Measurements from ENCODE around the gene PRKCA. TPM values are rescaled to one million over a fixed set of nuclear protein-coding genes. Genes with fewer than 3 reads are reported as not detected.

PRKCA gene
- total RNA-seq, 6 experiments from 2014 or later: 81.2 to 106 (median 92.9) TPM

DNA sequence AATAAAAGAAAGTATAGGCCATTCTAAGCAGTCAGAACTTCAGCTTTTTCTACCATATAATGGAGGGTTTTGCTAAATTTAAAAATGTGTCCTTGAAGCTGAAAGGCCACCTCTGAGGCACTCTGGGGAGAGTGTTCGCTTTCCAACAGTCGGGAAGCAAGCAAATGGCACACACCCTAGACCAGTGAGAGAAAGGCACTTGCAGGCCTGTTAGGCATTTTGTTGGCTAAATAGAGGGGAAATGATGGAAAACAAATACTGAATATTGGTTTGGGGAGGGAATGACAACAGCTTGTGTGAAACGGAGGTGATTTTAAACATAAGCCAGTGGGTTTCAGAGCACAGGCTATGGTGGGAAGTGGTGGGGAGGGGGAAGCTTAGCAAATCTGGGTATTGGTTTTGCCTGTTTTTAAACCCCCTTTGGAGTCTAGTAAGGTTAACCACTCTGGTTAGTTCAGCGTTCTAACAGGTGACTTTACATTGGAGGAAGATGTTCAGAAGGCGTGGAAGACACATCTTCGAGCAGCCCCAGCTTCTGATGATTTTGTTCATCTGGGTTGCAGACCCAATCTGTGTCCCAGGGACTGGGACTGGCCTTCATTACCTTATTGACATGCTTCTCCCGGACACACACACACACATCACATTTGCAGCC is 90.5 kb downstream of the PRKCA start:
- no peaks in the 10 kb centered on the region for H3K9me3 Mint-ChIP-seq
- H3K4me1 Mint-ChIP-seq (ENCODE audit: low read depth): peaks cover 31% of the 10 kb centered on the region
- H3K27me3 Mint-ChIP-seq (ENCODE audit: insufficient read depth): peaks cover 3% of the 10 kb centered on the region
- no peak overlapping the region for H3K4me3 Mint-ChIP-seq
- DNase-seq: no peak
- peaks cover 25% of the 10 kb centered on the region for H3K36me3 Mint-ChIP-seq (ENCODE audit: low read depth)
- TF ChIP-seq, protein P1, sequence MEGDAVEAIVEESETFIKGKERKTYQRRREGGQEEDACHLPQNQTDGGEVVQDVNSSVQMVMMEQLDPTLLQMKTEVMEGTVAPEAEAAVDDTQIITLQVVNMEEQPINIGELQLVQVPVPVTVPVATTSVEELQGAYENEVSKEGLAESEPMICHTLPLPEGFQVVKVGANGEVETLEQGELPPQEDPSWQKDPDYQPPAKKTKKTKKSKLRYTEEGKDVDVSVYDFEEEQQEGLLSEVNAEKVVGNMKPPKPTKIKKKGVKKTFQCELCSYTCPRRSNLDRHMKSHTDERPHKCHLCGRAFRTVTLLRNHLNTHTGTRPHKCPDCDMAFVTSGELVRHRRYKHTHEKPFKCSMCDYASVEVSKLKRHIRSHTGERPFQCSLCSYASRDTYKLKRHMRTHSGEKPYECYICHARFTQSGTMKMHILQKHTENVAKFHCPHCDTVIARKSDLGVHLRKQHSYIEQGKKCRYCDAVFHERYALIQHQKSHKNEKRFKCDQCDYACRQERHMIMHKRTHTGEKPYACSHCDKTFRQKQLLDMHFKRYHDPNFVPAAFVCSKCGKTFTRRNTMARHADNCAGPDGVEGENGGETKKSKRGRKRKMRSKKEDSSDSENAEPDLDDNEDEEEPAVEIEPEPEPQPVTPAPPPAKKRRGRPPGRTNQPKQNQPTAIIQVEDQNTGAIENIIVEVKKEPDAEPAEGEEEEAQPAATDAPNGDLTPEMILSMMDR (IDR thresholded peaks at IDR 0.05): no peak
- H3K27ac Mint-ChIP-seq: no peak overlapping the region

DNA sequence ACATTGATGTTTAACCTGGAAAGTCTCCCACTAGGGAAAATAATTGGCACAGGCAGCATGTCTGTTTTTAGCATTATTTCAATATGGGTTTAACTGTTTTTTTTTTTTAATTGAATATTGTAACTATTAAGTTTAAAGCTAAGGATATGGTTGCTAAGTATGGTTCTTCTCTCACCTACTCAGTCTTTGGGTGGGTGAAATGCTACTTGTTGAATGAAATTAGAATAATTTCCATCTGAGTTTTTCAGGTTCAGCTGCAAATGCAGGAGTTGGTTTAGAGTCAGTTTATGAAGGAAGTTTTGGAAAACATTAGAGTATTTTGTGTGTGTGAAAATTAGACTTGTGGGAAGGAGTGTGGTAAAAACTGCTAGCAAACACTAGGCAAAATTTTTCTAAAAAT is 93.5 kb downstream of the PRKCA start:
- H3K4me3 Mint-ChIP-seq: no peak overlapping the region
- peaks cover 41% of the 10 kb centered on the region for H3K4me1 Mint-ChIP-seq (ENCODE audit: low read depth)
- H3K27me3 Mint-ChIP-seq (ENCODE audit: insufficient read depth): peaks cover 3% of the 10 kb centered on the region; the same call in 1 of the 2 replicates
- no peak for DNase-seq
- peaks cover 25% of the 10 kb centered on the region; the same call in 1 of the 2 replicates for H3K36me3 Mint-ChIP-seq (ENCODE audit: low read depth)
- TF ChIP-seq, protein P1 (IDR thresholded peaks at IDR 0.05): no peak
- H3K9me3 Mint-ChIP-seq: no peaks in the 10 kb centered on the region
- no peak overlapping the region for H3K27ac Mint-ChIP-seq

DNA sequence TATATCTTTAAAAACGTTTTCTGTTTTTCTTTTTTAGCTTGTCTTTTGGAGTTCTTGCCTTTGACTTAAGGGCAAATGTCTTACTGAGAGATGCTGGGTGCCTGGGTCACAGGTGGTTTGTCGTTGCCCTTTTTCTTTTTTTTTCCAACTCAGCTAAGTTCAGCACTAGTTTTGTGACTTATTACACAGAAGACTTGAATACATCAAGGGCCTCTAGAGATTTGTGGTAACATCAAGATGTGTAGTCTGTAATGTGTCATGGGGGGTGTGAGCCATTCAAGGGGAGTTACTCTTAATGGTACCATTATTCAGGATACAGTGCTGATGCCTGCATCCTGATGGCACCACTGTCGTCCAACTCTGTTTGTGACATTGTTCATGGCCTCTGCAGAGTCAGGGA is 95.1 kb downstream of the PRKCA start:
- DNase-seq: no peak

DNA sequence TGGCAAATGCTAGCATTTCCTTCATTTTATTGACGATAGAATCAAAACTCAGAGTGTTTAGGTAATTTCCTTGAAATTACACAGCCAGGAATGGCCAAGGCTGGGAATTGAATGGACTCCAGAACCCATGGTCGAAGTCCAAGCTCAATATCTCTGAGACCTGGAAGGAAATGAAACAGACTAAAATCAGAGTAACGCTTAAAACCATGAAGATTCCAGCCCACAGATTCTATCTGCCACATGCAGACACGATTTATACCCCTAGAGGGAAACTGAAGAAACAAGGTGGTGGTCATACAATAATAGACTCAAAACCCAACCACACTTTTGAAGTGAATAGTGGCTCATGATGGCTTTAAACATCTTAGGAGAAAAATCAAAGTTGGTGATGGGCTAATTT is 95.6 kb downstream of the PRKCA start:
- Mint-ChIP-seq H3K27ac (no peak overlapping the region), H3K4me1 (ENCODE audit: low read depth) (peaks cover 48% of the 10 kb centered on the region), H3K9me3 (no peaks in the 10 kb centered on the region), H3K36me3 (ENCODE audit: low read depth) (peaks cover 30% of the 10 kb centered on the region; the same call in 1 of the 2 replicates), H3K27me3 (ENCODE audit: insufficient read depth) (no peaks in the 10 kb centered on the region; the same call in 1 of the 2 replicates), H3K4me3 (no peak overlapping the region)
- no peak for DNase-seq
- TF ChIP-seq, protein P1 (IDR thresholded peaks at IDR 0.05): no peak

More for the DNA sequence above, 95.1 kb downstream of the PRKCA start:
- H3K27me3 Mint-ChIP-seq (ENCODE audit: insufficient read depth): no peaks in the 10 kb centered on the region; the same call in 1 of the 2 replicates
- H3K36me3 Mint-ChIP-seq (ENCODE audit: low read depth): peaks cover 30% of the 10 kb centered on the region; the same call in 1 of the 2 replicates
- H3K4me3 Mint-ChIP-seq: no peak overlapping the region
- H3K9me3 Mint-ChIP-seq: no peaks in the 10 kb centered on the region
- peaks cover 44% of the 10 kb centered on the region for H3K4me1 Mint-ChIP-seq (ENCODE audit: low read depth)
- no peak overlapping the region for H3K27ac Mint-ChIP-seq
- TF ChIP-seq, protein P1 (IDR thresholded peaks at IDR 0.05): no peak

DNA sequence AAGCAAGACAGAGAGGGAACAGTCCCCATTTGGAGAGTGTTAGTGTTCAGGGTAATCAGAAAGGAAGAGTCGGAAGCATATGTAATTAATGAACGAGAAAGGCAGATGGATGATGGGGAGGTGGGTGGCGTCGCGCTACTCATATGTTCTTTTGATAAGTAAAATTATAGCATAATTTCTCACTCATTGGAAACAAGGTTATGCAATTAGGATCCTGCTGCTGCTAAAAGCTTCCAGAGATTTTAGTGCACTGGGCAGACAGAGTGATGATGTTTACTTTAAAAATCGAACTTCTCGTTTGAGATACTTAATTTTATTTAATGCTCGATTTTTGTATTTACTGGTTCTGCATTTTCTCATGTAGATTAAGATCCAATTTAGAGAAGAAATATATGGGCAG is 96.2 kb downstream of the PRKCA start:
- Mint-ChIP-seq H3K27ac (no peak overlapping the region), H3K4me3 (no peak overlapping the region), H3K36me3 (ENCODE audit: low read depth) (peaks cover 30% of the 10 kb centered on the region; the same call in 1 of the 2 replicates), H3K4me1 (ENCODE audit: low read depth) (peaks cover 54% of the 10 kb centered on the region), H3K27me3 (ENCODE audit: insufficient read depth) (no peaks in the 10 kb centered on the region; the same call in 1 of the 2 replicates), H3K9me3 (no peaks in the 10 kb centered on the region)
- TF ChIP-seq, protein P1 (IDR thresholded peaks at IDR 0.05): no peak
- no peak for DNase-seq

All from HFFc6 (cell line).